GM19238 (cell line): ENCODE data around the gene ATL3.
"Not testable (repeated sequence)": the region's sequence is repeated elsewhere in the genome, so short reads cannot be mapped to it uniquely, and the experiment has no call there.

Experiments used
- DNase-seq: peaks from one replicate; pipeline ENCODE4 v3.0.0; 2011; ENCODE audit warnings: low spot score; ENCODE audit not compliant: insufficient read length

The ATL3 gene

DNA sequence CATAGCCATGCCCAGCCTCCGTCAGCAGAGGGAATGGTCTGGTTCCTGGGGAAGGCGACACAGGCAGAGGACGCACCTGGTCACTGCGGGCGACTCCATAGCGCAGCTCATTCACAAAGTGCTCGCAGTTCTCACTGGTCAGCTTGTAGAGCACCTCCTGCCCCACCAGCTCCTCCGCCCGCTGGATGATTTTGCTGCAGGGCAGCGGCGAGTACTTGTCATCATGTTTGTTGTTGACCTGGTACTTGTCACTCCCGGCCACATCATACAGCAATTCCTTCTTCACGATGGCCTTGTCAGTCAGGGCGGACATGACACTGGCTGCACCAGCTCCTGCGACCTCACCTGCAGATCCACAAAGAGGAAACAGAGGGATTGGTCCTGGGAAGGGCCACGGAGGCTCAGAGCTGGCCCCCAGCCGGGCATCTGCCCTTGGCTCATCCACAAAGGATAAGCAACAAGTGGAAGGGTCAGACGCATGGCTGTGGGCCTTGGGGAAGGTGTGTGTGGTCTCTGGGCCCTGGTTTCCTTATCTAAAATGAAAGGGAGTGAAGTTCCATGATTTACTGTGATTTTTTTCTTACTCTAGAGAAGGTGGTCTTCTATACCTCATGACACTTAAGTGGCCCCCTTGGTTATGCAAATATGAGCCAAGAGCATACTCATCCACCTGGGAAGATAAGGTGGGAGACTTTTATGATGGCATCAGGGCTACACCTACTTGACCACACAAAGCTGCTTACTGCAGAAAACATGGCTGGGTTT is 81.0 kb downstream of the ATL3 start:
- DNase-seq = no peak

- no peak for DNase-seq
These were observed 82.2 kb downstream of the ATL3 start for GRCh38 chr11:63589000-63589399.

DNA sequence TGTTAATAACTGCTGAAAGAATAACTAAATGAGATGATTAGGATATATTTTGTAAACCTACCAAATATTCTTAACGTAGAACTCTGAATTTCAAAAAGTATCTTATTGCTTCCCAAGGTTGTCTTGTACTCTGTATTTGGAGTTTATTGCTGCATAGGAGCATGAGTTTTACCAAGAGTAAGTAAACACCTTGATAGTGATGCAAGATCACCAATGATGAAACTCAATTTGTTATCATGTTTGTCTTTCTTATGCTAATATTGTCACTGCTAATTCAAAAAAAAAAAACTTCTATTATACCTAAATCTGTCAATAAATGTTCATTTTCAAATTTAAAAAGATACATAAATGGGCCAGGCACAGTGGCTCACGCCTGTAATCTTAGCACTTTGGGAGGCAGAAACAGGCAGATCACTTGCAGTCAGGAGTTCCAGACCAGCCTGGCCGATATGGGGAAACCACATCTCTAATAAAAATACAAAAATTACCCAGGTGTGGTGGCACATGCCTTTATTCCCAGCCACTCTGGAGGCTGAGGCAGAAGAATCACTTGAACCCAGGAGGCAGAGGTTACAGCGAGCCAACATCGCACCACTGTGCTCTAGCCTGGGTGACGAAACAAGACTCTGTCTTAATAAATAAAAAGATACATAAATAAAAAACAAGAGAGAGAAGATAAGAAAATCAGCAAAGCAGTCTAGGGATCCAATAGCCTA is 84.6 kb downstream of the ATL3 start:
- DNase-seq = no peak

DNA sequence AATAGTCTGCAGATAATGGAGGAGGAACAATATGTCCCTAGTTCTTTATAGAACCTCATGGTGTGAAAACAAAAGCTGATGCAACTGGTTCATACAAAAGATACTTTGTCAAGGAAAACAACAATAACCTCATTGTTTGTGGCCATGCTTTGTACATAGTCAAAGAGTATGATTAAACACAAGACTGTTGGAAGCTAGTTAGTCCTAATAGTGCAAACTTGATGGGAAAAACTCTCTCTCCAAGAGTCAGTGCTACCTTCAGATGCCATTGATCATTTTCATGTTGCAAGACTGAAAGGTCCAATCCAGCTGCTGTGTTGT is 87.9 kb downstream of the ATL3 start:
- DNase-seq = no peak

- not testable (repeated sequence) for DNase-seq
These were observed 90.0 kb downstream of the ATL3 start for GRCh38 chr11:63581224-63581623.

- DNase-seq = not testable (repeated sequence)
These were observed 92.3 kb downstream of the ATL3 start for GRCh38 chr11:63578882-63579281.

DNA sequence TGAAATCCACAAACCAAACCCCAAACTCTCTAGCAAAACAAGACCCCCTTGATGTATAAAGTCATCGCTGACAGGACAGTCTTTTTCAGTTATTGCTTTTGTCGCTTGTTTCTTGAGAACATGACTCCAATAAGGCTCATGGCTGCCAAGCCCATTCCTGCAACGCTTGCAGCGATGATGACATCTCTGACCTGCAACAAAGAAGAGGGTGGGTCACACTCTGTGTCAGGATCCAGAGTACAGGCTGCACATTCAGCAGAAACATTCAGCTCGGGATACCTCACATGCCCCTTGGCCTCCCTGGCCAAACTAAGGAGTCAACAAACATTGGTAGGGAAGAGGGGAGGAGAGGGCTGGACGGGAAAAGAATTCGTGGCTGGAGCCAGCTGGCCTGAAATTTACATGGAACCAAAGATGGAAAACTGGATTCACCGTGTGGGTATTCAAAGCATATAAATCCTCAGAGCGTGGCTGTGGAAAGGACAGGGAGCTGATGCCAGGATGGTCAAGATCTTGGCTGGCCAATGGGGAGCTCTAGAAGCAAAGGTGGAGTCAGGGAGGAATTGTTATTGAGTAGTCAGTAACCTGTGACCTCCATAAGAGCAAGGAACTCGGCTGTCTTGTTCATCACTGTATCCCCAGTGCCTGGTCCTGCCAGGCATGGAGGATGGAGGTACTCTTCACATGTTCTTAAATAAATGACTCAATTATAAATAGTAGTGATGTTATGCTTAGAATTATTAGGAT is 96.1 kb downstream of the ATL3 start:
- DNase-seq = no peak
